ENCODE measurements around the gene FAM170B. TPM values are rescaled to one million over a fixed set of nuclear protein-coding genes. Genes with fewer than 3 reads are reported as not detected.

FAM170B gene
- total RNA-seq, 1 experiment from 2014 or later = not detected

GRCh38 chr10:49165821-49166483, 32.1 kb upstream of the FAM170B start:
- ChIA-PET POLR2A (ENCODE audit: unreplicated experiment) (no interaction called here), CTCF (no interaction called here)
- Histone ChIP-seq H2AFZ (no peak overlapping the region), H3F3A (ENCODE audit: insufficient read depth, low read depth) (no peaks in the 10 kb centered on the region), H3K4me3 (no peak overlapping the region), H3K27ac (no peak overlapping the region), H3K27me3 (ENCODE audit: insufficient read depth, low read depth) (no peaks in the 10 kb centered on the region), H3K9me2 (ENCODE audit: insufficient read depth) (no peaks in the 10 kb centered on the region), H3K36me3 (ENCODE audit: low read depth) (no peaks in the 10 kb centered on the region), H3K4me1 (replicated peaks; ENCODE audit: insufficient read depth) (no peaks in the 10 kb centered on the region), H3K79me2 (ENCODE audit: low read depth) (no peaks in the 10 kb centered on the region), H4K20me1 (ENCODE audit: insufficient read depth) (no peaks in the 10 kb centered on the region), H3K4me2 (no peak overlapping the region), H3K9me3 (ENCODE audit: insufficient read depth, low read depth) (no peaks in the 10 kb centered on the region)
- DNase-seq = no peak
- intact Hi-C loops (cut with micrococcal nuclease; ENCODE audit: unreplicated experiment) = no loop called here
- no peak for TF ChIP-seq EZH2 (IDR thresholded peaks at IDR 0.05; ENCODE audit: low read depth)
- TF ChIP-seq, protein P1, sequence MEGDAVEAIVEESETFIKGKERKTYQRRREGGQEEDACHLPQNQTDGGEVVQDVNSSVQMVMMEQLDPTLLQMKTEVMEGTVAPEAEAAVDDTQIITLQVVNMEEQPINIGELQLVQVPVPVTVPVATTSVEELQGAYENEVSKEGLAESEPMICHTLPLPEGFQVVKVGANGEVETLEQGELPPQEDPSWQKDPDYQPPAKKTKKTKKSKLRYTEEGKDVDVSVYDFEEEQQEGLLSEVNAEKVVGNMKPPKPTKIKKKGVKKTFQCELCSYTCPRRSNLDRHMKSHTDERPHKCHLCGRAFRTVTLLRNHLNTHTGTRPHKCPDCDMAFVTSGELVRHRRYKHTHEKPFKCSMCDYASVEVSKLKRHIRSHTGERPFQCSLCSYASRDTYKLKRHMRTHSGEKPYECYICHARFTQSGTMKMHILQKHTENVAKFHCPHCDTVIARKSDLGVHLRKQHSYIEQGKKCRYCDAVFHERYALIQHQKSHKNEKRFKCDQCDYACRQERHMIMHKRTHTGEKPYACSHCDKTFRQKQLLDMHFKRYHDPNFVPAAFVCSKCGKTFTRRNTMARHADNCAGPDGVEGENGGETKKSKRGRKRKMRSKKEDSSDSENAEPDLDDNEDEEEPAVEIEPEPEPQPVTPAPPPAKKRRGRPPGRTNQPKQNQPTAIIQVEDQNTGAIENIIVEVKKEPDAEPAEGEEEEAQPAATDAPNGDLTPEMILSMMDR (conservative IDR thresholded peaks at IDR 0.05) = no peak
- BruUV-seq (replicated peaks) = no TSS peak

DNA sequence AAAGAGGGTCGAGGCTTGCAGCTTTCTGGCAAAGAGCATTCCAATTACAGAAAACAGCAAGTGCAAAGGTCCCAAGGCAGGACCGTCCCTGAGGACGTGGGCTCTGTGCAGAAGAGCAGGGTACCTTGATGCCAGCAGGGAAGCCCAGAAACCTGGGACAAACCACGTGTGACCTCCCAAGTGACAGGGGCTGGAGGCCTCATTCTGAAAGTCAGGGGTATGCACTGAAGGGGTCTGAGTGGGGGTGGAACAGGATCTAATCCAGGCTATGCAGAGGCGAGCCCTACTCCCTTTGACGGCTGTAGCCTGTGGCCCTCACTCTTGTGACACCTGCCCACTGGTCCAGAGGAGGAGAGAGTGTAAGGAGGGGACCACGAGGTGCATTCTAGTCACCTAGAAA, 31.4 kb upstream of the FAM170B start:
- Histone ChIP-seq H3K27ac (no peak overlapping the region), H3K79me2 (ENCODE audit: low read depth) (no peaks in the 10 kb centered on the region), H2AFZ (no peak overlapping the region), H3K27me3 (ENCODE audit: insufficient read depth, low read depth) (no peaks in the 10 kb centered on the region), H4K20me1 (ENCODE audit: insufficient read depth) (no peaks in the 10 kb centered on the region), H3K9me3 (ENCODE audit: insufficient read depth, low read depth) (no peaks in the 10 kb centered on the region), H3K36me3 (ENCODE audit: low read depth) (no peaks in the 10 kb centered on the region), H3K4me1 (replicated peaks; ENCODE audit: insufficient read depth) (no peaks in the 10 kb centered on the region), H3K4me2 (no peak overlapping the region), H3F3A (ENCODE audit: insufficient read depth, low read depth) (no peaks in the 10 kb centered on the region), H3K4me3 (no peak overlapping the region), H3K9me2 (ENCODE audit: insufficient read depth) (no peaks in the 10 kb centered on the region)
- no peak for TF ChIP-seq EZH2 (IDR thresholded peaks at IDR 0.05; ENCODE audit: low read depth)
- TF ChIP-seq, protein P1 (conservative IDR thresholded peaks at IDR 0.05) = no peak
- no TSS peak for BruUV-seq (replicated peaks)
- intact Hi-C loops (cut with micrococcal nuclease; ENCODE audit: unreplicated experiment) = no loop called here
- no peak for DNase-seq
- CTCF ChIA-PET = no interaction called here
- POLR2A ChIA-PET (ENCODE audit: unreplicated experiment) = no interaction called here

DNA sequence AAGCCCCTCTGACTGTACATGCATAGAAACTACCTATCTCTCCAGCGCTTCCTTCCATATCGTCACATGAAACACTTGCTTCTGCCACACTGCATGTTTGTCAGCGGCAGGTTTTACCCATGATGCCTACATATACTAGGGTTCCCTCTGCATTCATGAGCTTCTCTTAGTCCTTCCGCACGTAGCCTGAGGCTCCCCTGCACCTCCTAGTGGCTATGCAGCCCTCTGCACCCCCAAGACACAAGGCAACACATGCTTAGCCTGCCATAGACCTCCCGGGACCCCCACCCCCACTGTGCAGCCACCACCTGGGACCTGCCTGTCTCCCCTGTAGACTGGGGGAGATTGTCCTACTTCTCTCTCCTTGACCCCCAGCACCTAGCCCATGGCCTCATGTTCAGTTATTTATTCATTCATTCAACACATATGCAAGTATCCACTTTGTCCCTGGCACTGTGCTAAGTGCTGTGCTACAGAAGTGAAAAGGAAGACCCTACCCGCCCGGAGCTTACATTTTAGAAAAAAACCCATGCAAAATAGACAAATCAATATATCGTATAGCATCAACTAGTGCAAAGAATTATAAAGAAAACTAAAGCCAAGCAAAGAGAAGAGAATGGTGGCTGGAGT, 30.9 kb upstream of the FAM170B start:
- Histone ChIP-seq H3K79me2 (ENCODE audit: low read depth) (no peaks in the 10 kb centered on the region), H3K4me1 (replicated peaks; ENCODE audit: insufficient read depth) (no peaks in the 10 kb centered on the region), H3K36me3 (ENCODE audit: low read depth) (no peaks in the 10 kb centered on the region), H3F3A (ENCODE audit: insufficient read depth, low read depth) (no peaks in the 10 kb centered on the region), H3K9me2 (ENCODE audit: insufficient read depth) (no peaks in the 10 kb centered on the region), H2AFZ (no peak overlapping the region), H3K27me3 (ENCODE audit: insufficient read depth, low read depth) (no peaks in the 10 kb centered on the region), H3K9me3 (ENCODE audit: insufficient read depth, low read depth) (no peaks in the 10 kb centered on the region), H3K4me2 (no peak overlapping the region), H3K4me3 (no peak overlapping the region), H3K27ac (no peak overlapping the region), H4K20me1 (ENCODE audit: insufficient read depth) (no peaks in the 10 kb centered on the region)
- no peak for TF ChIP-seq EZH2 (IDR thresholded peaks at IDR 0.05; ENCODE audit: low read depth)
- TF ChIP-seq, protein P1 (conservative IDR thresholded peaks at IDR 0.05) = peak; percentile 47
- DNase-seq = no peak
- BruUV-seq (replicated peaks) = no TSS peak
- CTCF ChIA-PET = no interaction called here
- intact Hi-C loops (cut with micrococcal nuclease; ENCODE audit: unreplicated experiment) = no loop called here
- POLR2A ChIA-PET (ENCODE audit: unreplicated experiment) = no interaction called here
